Measurements from ENCODE around the gene PPP1R37.

Gene PPP1R37

GRCh38 chr19:45152504-45153338 is 59.7 kb downstream of the PPP1R37 start:
- peak in 1 of 2 donors; percentile 18 for DNase-seq (ENCODE audit: low read depth in 2 of 2)

GRCh38 chr19:45153339-45154063 is 60.5 kb downstream of the PPP1R37 start:
- DNase-seq (ENCODE audit: low read depth in 2 of 2): no peak

GRCh38 chr19:45154064-45154827 is 61.3 kb downstream of the PPP1R37 start:
- DNase-seq (ENCODE audit: low read depth in 2 of 2): no peak

- no peak for DNase-seq (ENCODE audit: low read depth in 2 of 2)
Observed at GRCh38 chr19:45156011-45156630, 63.1 kb downstream of the PPP1R37 start.

- no peak for DNase-seq (ENCODE audit: low read depth in 2 of 2)
Observed at GRCh38 chr19:45156751-45157150, 63.8 kb downstream of the PPP1R37 start.

- DNase-seq (ENCODE audit: low read depth in 2 of 2): no peak
Observed at GRCh38 chr19:45158503-45159209, 65.7 kb downstream of the PPP1R37 start.

- DNase-seq (ENCODE audit: low read depth in 2 of 2): no peak
Observed at GRCh38 chr19:45159210-45159970, 66.4 kb downstream of the PPP1R37 start.

- DNase-seq (ENCODE audit: low read depth in 2 of 2): no peak
Observed at GRCh38 chr19:45159971-45160324, 67.0 kb downstream of the PPP1R37 start.

- no peak for DNase-seq (ENCODE audit: low read depth in 2 of 2)
Observed at GRCh38 chr19:45160870-45161737, 68.1 kb downstream of the PPP1R37 start, which contains the start of gene NKPD1. TSS of gene NKPD1 (minus strand) at chr19:45160982. CDS start at chr19:45160150, 832 bp downstream.

GRCh38 chr19:45161738-45162607 is 69.0 kb downstream of the PPP1R37 start:
- DNase-seq (ENCODE audit: low read depth in 2 of 2): no peak

- no peak for DNase-seq (ENCODE audit: low read depth in 2 of 2)
Observed at GRCh38 chr19:45162608-45163143, 69.7 kb downstream of the PPP1R37 start.

- DNase-seq (ENCODE audit: low read depth in 2 of 2): no peak
Observed at GRCh38 chr19:45163156-45163555, 70.2 kb downstream of the PPP1R37 start.

GRCh38 chr19:45163751-45164460 is 70.9 kb downstream of the PPP1R37 start:
- no peak for DNase-seq (ENCODE audit: low read depth in 2 of 2)

GRCh38 chr19:45164577-45165335 is 71.8 kb downstream of the PPP1R37 start:
- no peak for DNase-seq (ENCODE audit: low read depth in 2 of 2)

- no peak for DNase-seq (ENCODE audit: low read depth in 2 of 2)
Observed at GRCh38 chr19:45166723-45167252, 73.8 kb downstream of the PPP1R37 start.

GRCh38 chr19:45168767-45169351 is 75.9 kb downstream of the PPP1R37 start:
- no peak for DNase-seq (ENCODE audit: low read depth in 2 of 2)
